CD4-positive, alpha-beta memory T cell (primary cell): ENCODE measurements around the gene C20orf144. TPM values are rescaled to one million over a fixed set of nuclear protein-coding genes. Genes with fewer than 3 reads are reported as not detected.

ENCODE experiments used
- CTCF ChIA-PET: fragments of 350-600 bp; sonication (Branson Sonifier 250); formaldehyde crosslinking; loops from one replicate; lab custom pipeline; 2021; ENCODE audit warnings: inconsistent platforms; ENCODE audit not compliant: partially characterized antibody; lab: Charles Lee
- POLR2A ChIA-PET: fragments of 350-600 bp; sonication (Branson Sonifier 250); formaldehyde crosslinking; loops from one replicate; lab custom pipeline; 2021; ENCODE audit not compliant: partially characterized antibody; lab: Charles Lee
- DNase-seq, 5 donors: peaks; one replicate each; pipeline versions ENCODE4 v3.0.0 to v3.0.0-alpha.2; 2020 to 2022; ENCODE audit warnings: mixed read lengths in 1 of 5
- H3K27ac ChIP-seq: one replicate; pipeline ENCODE4 v1.7.0; 2013; ENCODE audit warnings: low read depth, low read length
- H3K27me3 ChIP-seq: 2 replicates; pipeline ENCODE4 v1.7.0; 2013; ENCODE audit warnings: mild to moderate bottlenecking, low read length, moderate library complexity; ENCODE audit not compliant: insufficient read depth
- H3K36me3 ChIP-seq: 2 replicates; pipeline ENCODE4 v1.7.0; 2013; ENCODE audit warnings: mild to moderate bottlenecking, low read length, moderate library complexity; ENCODE audit not compliant: insufficient read depth
- H3K4me1 ChIP-seq: 2 replicates; pipeline ENCODE4 v1.7.0; 2013; ENCODE audit warnings: mild to moderate bottlenecking, low read length, moderate library complexity; ENCODE audit not compliant: insufficient read depth
- H3K4me3 ChIP-seq, 2 donors: one replicate each; pipeline ENCODE4 v1.7.0; 2013; ENCODE audit warnings: low read length in 2 of 2, mild to moderate bottlenecking in 1 of 2
- H3K9me3 ChIP-seq, 2 donors: one replicate each; pipeline ENCODE4 v1.7.0; 2013; ENCODE audit warnings: low read length in 2 of 2, control low read depth in 1 of 2; ENCODE audit not compliant: control insufficient read depth in 1 of 2
- H3K27ac Mint-ChIP-seq, 7 donors: one replicate each; pipeline ENCODE4 v1.8.0; 2020 to 2021; ENCODE audit warnings: mixed read lengths in 7 of 7, mild to moderate bottlenecking in 6 of 7, inconsistent platforms in 3 of 7, moderate library complexity in 3 of 7
- H3K27me3 Mint-ChIP-seq, 2 donors: one replicate each; pipeline ENCODE4 v1.8.0; 2020 to 2021; ENCODE audit warnings: mixed read lengths in 2 of 2
- H3K36me3 Mint-ChIP-seq, 2 donors: one replicate each; pipeline ENCODE4 v1.8.0; 2020 to 2021; ENCODE audit warnings: mixed read lengths in 2 of 2, inconsistent platforms in 1 of 2, mild to moderate bottlenecking in 1 of 2
- H3K4me1 Mint-ChIP-seq, 4 donors: one replicate each; pipeline ENCODE4 v1.8.0; 2020 to 2021; ENCODE audit warnings: mixed read lengths in 4 of 4, mild to moderate bottlenecking in 1 of 4
- H3K4me3 Mint-ChIP-seq, 8 donors: one replicate each; pipeline ENCODE4 v1.8.0; 2020 to 2021; ENCODE audit warnings: mixed read lengths in 8 of 8, mild to moderate bottlenecking in 7 of 8, moderate library complexity in 6 of 8, inconsistent platforms in 3 of 8
- H3K9me3 Mint-ChIP-seq, 8 donors: one replicate each; pipeline ENCODE4 v1.8.0; 2020 to 2021; ENCODE audit warnings: mixed read lengths in 8 of 8, mild to moderate bottlenecking in 5 of 8, inconsistent platforms in 3 of 8, moderate library complexity in 1 of 8
- intact Hi-C: fragments of 100-400 bp; cut with micrococcal nuclease; formaldehyde crosslinking; loops from one replicate; pipeline ENCODE4 v1.15.1; 2023
- polyA plus RNA-seq, 2 donors: library from polyadenylated mRNA; unstranded; fragments of 300-500 nt; fragmentation: Illumina TruSeq; gene quantifications; one replicate each; pipeline ENCODE4 v1.2.3, GENCODE V29; 2021
- total RNA-seq, 2 experiments: library from RNA; stranded (reverse); gene quantifications; one replicate each; pipeline ENCODE4 v1.2.3, GENCODE V29; 2021

Gene C20orf144
- total and polyA plus RNA-seq, 4 experiments from 2014 or later = 0.61 TPM; not detected in 2

DNA sequence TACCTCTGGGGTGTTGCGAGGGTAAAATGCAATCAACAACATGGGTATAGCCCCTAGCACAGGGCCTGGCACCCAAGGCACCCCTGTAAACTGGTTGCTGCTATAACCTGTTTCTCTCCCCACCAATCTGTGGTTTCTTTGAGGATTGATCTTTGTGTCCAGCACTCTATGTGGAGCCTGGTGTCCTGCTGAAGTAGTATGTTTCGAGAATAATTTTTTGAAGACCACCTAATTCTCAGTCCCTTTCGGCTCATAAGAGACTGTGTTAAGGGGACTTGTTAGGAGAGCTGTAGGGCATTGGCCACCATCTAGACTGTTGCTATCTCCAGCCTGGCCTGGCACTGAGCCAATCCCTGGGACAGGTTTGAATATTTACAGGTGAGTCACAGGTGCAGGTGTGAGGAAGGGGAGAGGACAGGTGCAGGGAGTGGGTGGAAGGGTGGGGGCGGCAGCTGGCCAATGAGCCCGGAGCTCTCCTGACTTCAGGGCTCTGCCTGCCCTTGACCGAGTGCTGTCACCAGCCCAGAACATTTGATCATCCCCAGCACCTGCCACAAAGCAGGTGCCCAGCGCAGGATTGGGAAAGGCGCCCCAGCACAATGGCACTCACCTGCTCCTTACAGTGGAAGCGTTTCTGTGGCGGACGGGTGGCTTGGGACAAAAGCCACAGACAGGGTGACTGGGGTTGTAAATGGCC, 8.1 kb upstream of the C20orf144 start:
- H3K27me3 ChIP-seq = no peaks in the 10 kb centered on the region
- H3K4me1 ChIP-seq = no peaks in the 10 kb centered on the region
- intact Hi-C loops = loop anchor here (1.0 to 2.0 kb wide), 2 partner anchors 13 to 197 kb away; partner anchors contain the start of gene ACTL10
- H3K4me3 Mint-ChIP-seq = no peak overlapping the region
- H3K27ac ChIP-seq = no peak overlapping the region
- no peaks in the 10 kb centered on the region for H3K36me3 ChIP-seq
- POLR2A ChIA-PET = interaction anchor here (0.6 to 2.5 kb wide), 5 partner anchors 9 to 164 kb away, joined by 3 to 9 read pairs (median 3); partner anchors contain the start of genes ACTL10, C20orf144 and CBFA2T2
- no peaks in the 10 kb centered on the region for H3K9me3 ChIP-seq
- H3K4me1 Mint-ChIP-seq = peaks cover 5 to 14% (median 9%) of the 10 kb centered on the region in 4 donors
- no peak for DNase-seq
- H3K36me3 Mint-ChIP-seq = no peaks in the 10 kb centered on the region
- CTCF ChIA-PET = interaction anchor here (0.7 to 6.7 kb wide), 8 partner anchors 12 to 416 kb away, joined by 3 to 60 read pairs (median 4); partner anchors contain the start of genes ACTL10 and C20orf144
- no peaks in the 10 kb centered on the region for H3K9me3 Mint-ChIP-seq
- no peak overlapping the region for H3K27ac Mint-ChIP-seq
- H3K4me3 ChIP-seq = no peak overlapping the region
- H3K27me3 Mint-ChIP-seq = no peaks in the 10 kb centered on the region

DNA sequence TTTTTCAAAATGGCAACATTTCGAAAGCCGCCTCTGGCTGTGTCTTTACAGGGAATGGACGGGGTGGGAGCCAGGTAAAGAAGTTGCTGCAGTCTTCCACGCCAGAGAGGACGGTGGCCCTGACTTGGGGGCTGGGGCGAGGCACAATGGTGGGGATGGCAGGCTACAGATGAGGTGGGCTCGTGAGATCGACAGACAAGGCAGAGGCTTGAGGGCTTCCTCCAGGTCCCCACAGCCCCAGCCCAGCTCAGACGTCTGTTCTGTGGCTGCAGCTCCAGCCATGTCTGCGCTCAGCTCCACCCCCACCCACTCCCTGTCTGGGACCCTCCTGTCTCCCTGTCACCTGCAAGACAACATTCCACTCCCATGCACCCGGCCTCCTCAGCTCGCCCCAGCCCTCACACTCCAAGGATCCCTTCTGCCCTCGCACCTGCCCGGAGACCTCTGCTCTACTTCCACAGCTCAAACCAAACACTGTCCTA, 7.4 kb upstream of the C20orf144 start:
- POLR2A ChIA-PET = interaction anchor here (1.2 to 2.5 kb wide), 3 partner anchors 8 to 165 kb away, joined by 3 to 9 read pairs (median 5); partner anchors contain the start of genes ACTL10, C20orf144 and CBFA2T2
- Mint-ChIP-seq H3K4me3 (no peak overlapping the region), H3K4me1 (peaks cover 5 to 8% (median 6%) of the 10 kb centered on the region in 4 donors), H3K27me3 (no peaks in the 10 kb centered on the region), H3K36me3 (no peaks in the 10 kb centered on the region), H3K9me3 (no peaks in the 10 kb centered on the region), H3K27ac (no peak overlapping the region)
- H3K27me3 ChIP-seq = no peaks in the 10 kb centered on the region
- intact Hi-C loops = no loop called here
- no peak overlapping the region for H3K27ac ChIP-seq
- no peaks in the 10 kb centered on the region for H3K36me3 ChIP-seq
- DNase-seq = no peak
- CTCF ChIA-PET = interaction anchor here (1.0 to 6.7 kb wide), 4 partner anchors 11 to 197 kb away, joined by 4 to 60 read pairs (median 8); partner anchors contain the start of genes ACTL10 and C20orf144
- H3K4me3 ChIP-seq = no peak overlapping the region
- no peaks in the 10 kb centered on the region for H3K9me3 ChIP-seq
- no peaks in the 10 kb centered on the region for H3K4me1 ChIP-seq

DNA sequence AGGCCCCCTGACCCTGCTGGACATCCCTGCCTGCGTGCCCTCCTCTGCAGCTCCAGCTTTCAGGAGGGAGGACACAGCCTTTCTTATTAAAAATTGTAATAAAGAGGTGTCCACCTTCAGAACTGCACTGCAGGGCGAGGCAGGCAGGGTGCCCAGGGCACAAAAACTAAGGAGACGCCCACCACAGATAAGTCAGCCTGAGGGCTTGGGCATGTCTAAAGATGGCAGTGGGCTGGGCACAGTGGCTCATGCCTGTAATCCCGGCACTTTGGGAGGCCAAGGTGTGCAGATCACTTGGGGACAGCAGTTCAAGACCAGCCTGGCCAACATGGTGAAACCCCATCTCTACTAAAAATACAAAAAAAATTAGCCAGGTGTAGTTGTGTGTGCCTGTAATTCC, 7.0 kb upstream of the C20orf144 start:
- Histone ChIP-seq H3K4me1 (no peaks in the 10 kb centered on the region), H3K9me3 (no peaks in the 10 kb centered on the region), H3K27ac (no peak overlapping the region), H3K36me3 (no peaks in the 10 kb centered on the region), H3K27me3 (no peaks in the 10 kb centered on the region), H3K4me3 (no peak overlapping the region)
- Mint-ChIP-seq H3K4me1 (peaks cover 5 to 6% (median 6%) of the 10 kb centered on the region in 4 donors), H3K4me3 (no peak overlapping the region), H3K27ac (peak overlapping the region in 1 of 7 donors; percentile 29), H3K27me3 (no peaks in the 10 kb centered on the region), H3K9me3 (no peaks in the 10 kb centered on the region), H3K36me3 (no peaks in the 10 kb centered on the region)
- CTCF ChIA-PET = interaction anchor here (2.1 to 6.7 kb wide), 3 partner anchors 11 to 198 kb away, joined by 6 to 60 read pairs (median 9); partner anchors contain the start of genes ACTL10 and C20orf144
- no peak for DNase-seq
- intact Hi-C loops = no loop called here
- POLR2A ChIA-PET = interaction anchor here (2.3 to 2.5 kb wide), 2 partner anchors 8 to 166 kb away, joined by 5 to 9 read pairs; partner anchors contain the start of genes C20orf144 and CBFA2T2

DNA sequence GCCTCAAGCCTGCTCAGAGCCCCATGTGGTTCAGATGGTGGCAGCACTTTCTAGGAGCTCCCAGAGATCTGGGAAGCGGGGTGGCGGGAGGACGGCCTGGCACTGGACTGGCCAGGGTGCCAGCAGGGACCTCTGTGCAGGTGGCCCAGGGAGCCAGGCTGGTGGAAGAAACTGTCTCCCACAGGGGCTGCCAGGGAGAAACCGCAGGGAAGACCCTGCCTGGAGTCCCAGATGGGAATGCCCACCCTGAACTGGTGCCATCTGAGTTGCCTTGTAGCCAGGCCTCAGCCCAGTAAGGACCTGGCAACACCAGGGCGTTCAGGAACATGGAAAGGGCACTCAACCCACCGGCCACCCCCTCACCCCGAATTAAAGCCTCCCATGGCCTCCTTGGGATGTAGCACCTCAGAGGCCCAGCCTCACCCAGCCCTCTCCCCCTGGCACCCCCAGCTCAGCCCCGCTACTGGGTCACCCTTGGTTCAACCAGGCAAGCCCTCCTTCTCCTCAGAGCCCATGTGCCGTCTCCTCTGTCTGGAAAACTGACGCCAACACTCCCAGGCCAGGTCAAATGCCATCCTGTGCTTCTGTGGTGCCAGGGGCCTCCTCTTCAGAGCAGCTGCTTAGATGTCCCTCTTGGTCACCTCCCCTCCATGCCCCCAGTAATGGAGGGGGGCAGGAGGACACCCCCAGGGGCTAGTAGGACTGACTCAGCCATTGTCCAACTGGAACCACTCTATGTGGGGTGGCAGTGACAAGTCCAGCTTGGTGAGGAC, 5.9 kb upstream of the C20orf144 start:
- CTCF ChIA-PET = interaction anchor here (1.0 to 6.7 kb wide), 3 partner anchors 10 to 203 kb away, joined by 3 to 60 read pairs (median 9); partner anchors contain the start of genes ACTL10 and C20orf144
- no peak overlapping the region for H3K4me3 Mint-ChIP-seq
- no peak for DNase-seq
- H3K27ac ChIP-seq = no peak overlapping the region
- no peaks in the 10 kb centered on the region for H3K27me3 Mint-ChIP-seq
- POLR2A ChIA-PET = interaction anchor here (1.4 kb wide), 1 partner anchor 11 kb away, joined by 5 read pairs; the partner anchor contains the start of gene ACTL10
- H3K9me3 ChIP-seq = no peaks in the 10 kb centered on the region
- peaks cover 5 to 6% (median 6%) of the 10 kb centered on the region in 4 donors for H3K4me1 Mint-ChIP-seq
- no peak overlapping the region for H3K4me3 ChIP-seq
- H3K36me3 Mint-ChIP-seq = no peaks in the 10 kb centered on the region
- H3K27me3 ChIP-seq = no peaks in the 10 kb centered on the region
- intact Hi-C loops = no loop called here
- H3K27ac Mint-ChIP-seq = peak overlapping the region in 1 of 7 donors; percentile 42
- no peaks in the 10 kb centered on the region for H3K36me3 ChIP-seq
- no peaks in the 10 kb centered on the region for H3K4me1 ChIP-seq
- no peaks in the 10 kb centered on the region for H3K9me3 Mint-ChIP-seq

DNA sequence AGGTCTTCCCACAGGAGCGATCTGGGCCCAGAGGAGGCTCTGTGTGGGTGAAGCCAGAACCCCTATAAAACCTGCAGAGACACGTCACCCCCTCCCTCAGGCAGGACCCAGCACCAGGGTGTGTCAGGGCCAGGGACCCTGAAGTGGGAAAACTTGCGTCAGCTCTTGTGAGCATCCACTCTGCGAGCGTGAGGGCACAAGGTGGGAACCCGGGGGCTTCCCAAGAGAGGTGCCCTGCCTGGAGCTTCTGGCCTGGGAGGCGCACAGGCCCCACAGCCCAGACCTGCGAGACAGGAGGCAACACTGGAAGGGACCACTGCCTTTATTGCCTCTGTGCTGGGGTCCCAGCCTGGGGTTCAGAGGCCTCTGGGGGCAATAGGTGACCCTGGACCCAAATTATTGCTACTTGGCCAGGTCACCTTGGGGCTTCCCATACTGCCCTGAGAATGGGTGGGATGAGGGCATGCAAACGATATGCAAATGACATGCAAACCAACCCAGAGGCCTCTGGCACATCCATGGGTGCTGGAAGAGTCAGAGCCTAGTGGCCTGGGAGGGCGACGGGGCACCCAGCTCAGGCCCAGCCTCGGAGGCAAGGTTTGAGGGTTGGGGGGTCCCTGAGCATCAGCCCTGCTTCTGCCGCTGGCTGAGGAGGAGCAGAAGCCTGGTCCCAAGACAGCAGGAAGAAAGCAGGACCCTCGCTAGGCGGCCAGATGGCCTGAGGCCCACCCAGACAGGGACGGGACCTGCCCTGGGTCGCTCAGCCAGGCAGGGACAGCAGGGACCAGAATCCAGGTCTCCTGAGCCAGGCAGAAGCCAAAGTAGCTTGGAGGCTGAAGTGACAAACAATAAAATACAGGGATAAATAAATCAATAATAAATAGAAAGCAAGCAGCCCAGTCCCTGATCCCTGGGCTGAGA, 5.1 kb upstream of the C20orf144 start:
- intact Hi-C loops = no loop called here
- no peak overlapping the region for H3K4me3 Mint-ChIP-seq
- ChIA-PET POLR2A (interaction anchor here (1.4 kb wide), 1 partner anchor 10 kb away, joined by 5 read pairs; the partner anchor contains the start of gene ACTL10), CTCF (interaction anchor here (1.0 to 6.7 kb wide), 3 partner anchors 9 to 204 kb away, joined by 3 to 60 read pairs (median 9); partner anchors contain the start of genes ACTL10 and C20orf144)
- H3K4me3 ChIP-seq = no peak overlapping the region
- H3K36me3 Mint-ChIP-seq = no peaks in the 10 kb centered on the region
- no peaks in the 10 kb centered on the region for H3K27me3 Mint-ChIP-seq
- H3K4me1 Mint-ChIP-seq = peaks cover 0 to 9% (median 4%) of the 10 kb centered on the region in 4 donors
- no peaks in the 10 kb centered on the region for H3K36me3 ChIP-seq
- no peak overlapping the region for H3K27ac ChIP-seq
- no peaks in the 10 kb centered on the region for H3K4me1 ChIP-seq
- H3K27me3 ChIP-seq = no peaks in the 10 kb centered on the region
- H3K9me3 ChIP-seq = no peaks in the 10 kb centered on the region
- no peaks in the 10 kb centered on the region for H3K9me3 Mint-ChIP-seq
- no peak for DNase-seq
- H3K27ac Mint-ChIP-seq = no peak overlapping the region

DNA sequence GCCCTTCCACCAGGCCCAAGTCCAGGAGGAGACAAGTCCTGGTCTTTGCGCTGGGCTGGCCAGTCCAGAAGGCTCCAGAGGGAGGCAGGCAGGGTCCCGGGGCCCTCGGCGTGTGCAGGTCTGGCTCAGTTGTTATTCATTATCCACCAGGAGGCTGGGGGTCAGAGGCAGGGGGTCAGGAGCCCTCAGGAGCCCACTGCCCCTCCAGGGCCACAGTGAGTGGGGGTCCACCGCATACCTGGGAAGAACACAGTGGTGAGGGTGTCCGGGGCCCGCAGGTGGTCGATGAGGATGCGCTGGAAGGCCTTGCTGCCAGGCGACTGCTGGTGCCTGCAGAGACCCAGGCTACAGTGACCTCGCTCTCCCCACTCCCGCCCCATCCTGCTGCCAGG, 4.4 kb upstream of the C20orf144 start:
- Histone ChIP-seq H3K9me3 (no peaks in the 10 kb centered on the region), H3K27ac (no peak overlapping the region), H3K4me3 (no peak overlapping the region), H3K27me3 (no peaks in the 10 kb centered on the region), H3K36me3 (no peaks in the 10 kb centered on the region), H3K4me1 (peaks cover 5% of the 10 kb centered on the region)
- Mint-ChIP-seq H3K36me3 (no peaks in the 10 kb centered on the region), H3K27me3 (no peaks in the 10 kb centered on the region), H3K9me3 (no peaks in the 10 kb centered on the region), H3K4me3 (no peak overlapping the region), H3K27ac (no peak overlapping the region), H3K4me1 (peaks cover 3 to 14% (median 4%) of the 10 kb centered on the region in 4 donors)
- DNase-seq = no peak
- intact Hi-C loops = no loop called here
- ChIA-PET CTCF (no interaction called here), POLR2A (no interaction called here)
